IgD-negative memory B cell (primary cell): Measurements from ENCODE around the gene KLHL29. TPM values are rescaled to one million over a fixed set of nuclear protein-coding genes. Genes with fewer than 3 reads are reported as not detected.

Experiments used
- H3K27ac Mint-ChIP-seq, 3 donors: one replicate each; pipeline ENCODE4 v1.8.0; 2020 to 2022; ENCODE audit warnings: mild to moderate bottlenecking in 3 of 3, mixed read lengths in 3 of 3, moderate library complexity in 1 of 3
- H3K27me3 Mint-ChIP-seq: one replicate; pipeline ENCODE4 v1.8.0; 2021; ENCODE audit warnings: mixed read lengths
- H3K36me3 Mint-ChIP-seq: one replicate; pipeline ENCODE4 v1.8.0; 2020; ENCODE audit warnings: mild to moderate bottlenecking, mixed read lengths
- H3K4me1 Mint-ChIP-seq, 3 donors: one replicate each; pipeline ENCODE4 v1.8.0; 2020 to 2022; ENCODE audit warnings: mixed read lengths in 3 of 3, mild to moderate bottlenecking in 1 of 3
- H3K4me3 Mint-ChIP-seq, 4 donors: one replicate each; pipeline ENCODE4 v1.8.0; 2020 to 2022; ENCODE audit warnings: mild to moderate bottlenecking in 4 of 4, mixed read lengths in 4 of 4, moderate library complexity in 3 of 4
- H3K9me3 Mint-ChIP-seq, 3 donors: one replicate each; pipeline ENCODE4 v1.8.0; 2020 to 2021; ENCODE audit warnings: mixed read lengths in 3 of 3, mild to moderate bottlenecking in 1 of 3
- polyA plus RNA-seq: library from polyadenylated mRNA; unstranded; fragments of 300-500 nt; fragmentation: Illumina TruSeq; gene quantifications from one replicate; pipeline ENCODE4 v1.2.3, GENCODE V29; 2021

KLHL29 gene
- polyA plus RNA-seq, 1 donor from 2014 or later = 0.11 TPM

DNA sequence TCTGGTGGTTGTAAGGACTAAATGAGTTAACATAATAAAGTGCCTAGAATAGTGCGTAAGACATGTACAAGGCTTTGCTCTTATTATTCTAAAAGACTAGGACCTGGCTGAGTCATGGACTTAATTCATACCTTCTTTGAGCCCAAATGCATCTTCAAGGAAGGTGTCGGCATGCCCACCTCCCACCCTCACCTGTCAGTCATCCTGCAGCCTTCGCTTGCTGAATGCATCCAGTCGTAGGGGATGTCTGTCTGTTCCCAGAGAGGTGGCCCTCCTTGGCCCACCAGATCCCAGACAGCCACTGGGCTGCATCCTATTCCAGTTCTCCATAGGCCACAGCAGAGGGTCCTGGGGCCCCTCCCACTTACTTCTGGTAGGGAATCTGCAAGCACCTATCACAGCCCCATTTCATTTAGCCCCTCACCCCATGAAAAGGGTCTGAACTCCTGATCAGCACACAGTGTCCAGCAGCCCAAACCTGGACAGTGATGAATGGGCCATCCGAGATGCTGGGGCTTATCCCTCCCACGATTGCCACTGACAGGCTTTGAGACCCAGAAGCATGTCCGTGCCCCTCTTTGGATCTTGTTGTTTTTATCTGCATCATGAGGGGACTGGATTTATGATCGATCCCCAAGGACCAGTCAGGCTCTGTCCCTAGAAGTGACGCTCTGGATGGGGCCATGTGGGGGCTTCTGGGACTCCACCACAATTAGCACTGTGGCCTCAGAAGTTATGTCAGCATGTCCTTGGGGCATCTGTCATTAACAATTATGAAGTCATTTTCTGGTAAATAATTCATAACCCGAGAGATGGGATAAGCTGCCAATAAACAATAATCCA lies 101.1 kb downstream of the KLHL29 start:
- Mint-ChIP-seq H3K27me3 (peaks cover 3% of the 10 kb centered on the region), H3K4me3 (no peak overlapping the region), H3K4me1 (peaks cover 0 to 3% (median 0%) of the 10 kb centered on the region in 3 donors), H3K27ac (no peak overlapping the region), H3K9me3 (no peaks in the 10 kb centered on the region), H3K36me3 (no peaks in the 10 kb centered on the region)

DNA sequence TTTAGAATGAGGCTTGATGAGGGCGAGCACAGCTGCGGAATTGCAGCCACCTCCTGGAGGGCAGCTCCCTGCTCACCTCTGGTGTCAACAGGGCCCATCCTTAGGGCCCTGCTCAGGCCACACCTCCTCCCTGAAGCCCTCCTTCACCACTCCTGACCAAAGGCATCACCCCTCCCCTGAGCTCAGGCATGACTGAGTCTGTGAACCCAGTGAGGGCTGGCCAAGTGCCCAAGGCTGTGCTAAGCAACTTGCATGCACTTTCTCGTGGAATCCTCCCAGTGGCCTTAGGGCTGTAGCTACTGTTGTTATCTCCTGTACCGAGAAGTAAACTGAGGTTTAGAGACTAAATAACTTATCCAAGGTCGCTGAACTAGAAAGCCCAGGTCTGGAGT lies 101.7 kb downstream of the KLHL29 start:
- no peaks in the 10 kb centered on the region for H3K36me3 Mint-ChIP-seq
- no peak overlapping the region for H3K27ac Mint-ChIP-seq
- peaks cover 3% of the 10 kb centered on the region for H3K27me3 Mint-ChIP-seq
- H3K4me1 Mint-ChIP-seq = peaks cover 0 to 3% (median 0%) of the 10 kb centered on the region in 3 donors
- H3K9me3 Mint-ChIP-seq = no peaks in the 10 kb centered on the region
- H3K4me3 Mint-ChIP-seq = no peak overlapping the region

DNA sequence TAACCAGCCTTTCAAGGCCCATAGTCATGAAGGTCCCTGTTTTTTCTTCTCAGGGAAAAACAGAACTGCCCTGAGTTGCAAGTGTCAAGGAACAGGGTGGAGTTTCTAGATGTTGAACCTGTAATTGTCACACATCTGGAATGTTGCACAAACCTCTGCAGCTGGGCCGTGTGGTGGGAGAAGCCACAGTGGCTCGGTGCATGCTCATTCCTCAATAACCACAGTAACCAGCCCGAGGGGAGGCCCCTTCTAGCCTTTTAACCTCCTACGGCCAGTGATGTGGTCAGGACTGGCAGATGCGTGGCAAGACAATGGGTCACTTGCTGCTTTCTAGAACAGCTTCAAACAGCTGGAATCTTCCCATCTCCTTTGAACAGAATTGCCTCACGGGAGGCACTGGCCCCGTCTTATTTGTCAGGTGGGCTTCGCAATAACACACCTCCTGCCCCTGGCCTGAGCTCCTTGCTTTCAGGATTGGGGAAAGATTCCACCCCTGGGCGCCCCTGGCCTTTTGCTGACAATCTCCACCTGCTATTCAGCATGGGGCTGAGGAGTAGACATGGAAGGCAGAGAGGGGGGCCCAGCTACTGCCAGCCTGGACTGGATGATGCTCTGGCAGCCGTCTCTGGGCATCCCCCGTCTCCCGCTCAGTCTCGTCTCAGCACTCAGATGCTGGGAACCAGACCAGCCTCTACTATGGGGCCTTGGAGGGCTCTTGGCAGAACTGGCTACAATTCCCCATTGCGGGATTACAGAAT lies 102.9 kb downstream of the KLHL29 start:
- H3K27me3 Mint-ChIP-seq = peaks cover 3% of the 10 kb centered on the region
- H3K9me3 Mint-ChIP-seq = no peaks in the 10 kb centered on the region
- H3K4me3 Mint-ChIP-seq = no peak overlapping the region
- H3K27ac Mint-ChIP-seq = no peak overlapping the region
- no peaks in the 10 kb centered on the region for H3K36me3 Mint-ChIP-seq
- H3K4me1 Mint-ChIP-seq = peaks cover 0 to 3% (median 0%) of the 10 kb centered on the region in 3 donors

DNA sequence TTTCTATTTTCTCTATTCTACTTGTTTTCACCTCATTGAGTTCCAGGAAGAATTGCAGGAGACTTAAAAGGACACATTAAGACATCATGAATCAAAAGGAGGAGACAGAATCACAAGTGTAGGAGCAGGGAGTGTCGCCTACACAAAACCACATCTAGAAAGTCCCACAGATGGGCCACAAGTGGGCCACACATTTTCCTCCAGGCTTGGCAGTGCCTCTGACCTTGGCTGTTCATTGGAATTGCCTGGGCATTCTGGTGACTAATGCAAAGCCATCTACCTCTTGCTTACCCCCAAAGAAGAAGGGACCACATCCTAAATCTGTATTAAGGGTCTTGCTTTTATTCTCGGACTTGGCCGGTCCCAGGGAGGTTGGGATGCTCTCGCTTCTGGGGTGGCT lies 103.6 kb downstream of the KLHL29 start:
- no peaks in the 10 kb centered on the region for H3K9me3 Mint-ChIP-seq
- peaks cover 3% of the 10 kb centered on the region for H3K27me3 Mint-ChIP-seq
- no peaks in the 10 kb centered on the region for H3K36me3 Mint-ChIP-seq
- no peak overlapping the region for H3K4me3 Mint-ChIP-seq
- H3K27ac Mint-ChIP-seq = no peak overlapping the region
- H3K4me1 Mint-ChIP-seq = peaks cover 0 to 3% (median 1%) of the 10 kb centered on the region in 3 donors

DNA sequence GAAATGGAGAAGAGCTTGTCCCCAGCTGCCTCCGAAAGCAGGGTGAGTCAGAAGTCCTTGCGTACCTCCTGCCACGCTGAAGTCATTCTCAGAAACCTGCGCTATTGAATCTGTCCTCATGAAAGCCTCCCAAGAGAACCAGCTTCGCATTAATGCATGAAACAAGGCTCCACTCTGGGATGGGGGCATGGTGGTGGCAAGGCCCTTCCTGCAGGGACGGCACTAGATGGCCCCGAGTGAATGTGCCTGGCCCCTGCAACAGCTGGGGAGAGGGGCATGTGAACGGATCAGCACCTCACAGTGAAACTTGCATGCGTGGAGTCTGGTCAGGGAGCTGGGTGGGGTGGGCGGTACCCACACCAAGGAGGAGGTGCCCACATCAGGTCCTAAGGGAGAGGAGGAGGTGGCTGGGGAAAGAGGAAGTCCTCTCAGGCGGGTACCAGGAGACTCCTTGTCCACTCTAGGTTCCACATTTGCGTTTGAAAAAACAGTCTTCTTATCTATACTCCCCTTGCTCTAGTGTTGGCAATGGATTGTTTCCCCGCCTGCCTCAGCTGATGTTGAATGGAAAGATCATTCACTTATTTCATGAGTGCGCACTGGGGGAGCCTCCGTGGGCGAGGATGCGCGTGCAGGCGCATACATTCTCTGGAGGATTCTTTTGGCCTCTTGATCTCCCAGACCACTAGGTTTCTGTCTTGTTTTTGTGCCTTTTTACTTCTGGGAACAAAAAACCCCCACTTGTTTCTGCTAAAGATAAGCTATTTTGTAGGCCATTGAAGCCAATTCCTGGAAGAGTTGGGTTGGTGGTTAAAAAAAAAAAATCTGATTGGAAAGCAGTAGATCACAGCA lies 104.7 kb downstream of the KLHL29 start:
- Mint-ChIP-seq H3K4me3 (no peak overlapping the region), H3K4me1 (peaks cover 0 to 3% (median 1%) of the 10 kb centered on the region in 3 donors), H3K27me3 (peaks cover 3% of the 10 kb centered on the region), H3K9me3 (no peaks in the 10 kb centered on the region), H3K36me3 (no peaks in the 10 kb centered on the region), H3K27ac (no peak overlapping the region)

DNA sequence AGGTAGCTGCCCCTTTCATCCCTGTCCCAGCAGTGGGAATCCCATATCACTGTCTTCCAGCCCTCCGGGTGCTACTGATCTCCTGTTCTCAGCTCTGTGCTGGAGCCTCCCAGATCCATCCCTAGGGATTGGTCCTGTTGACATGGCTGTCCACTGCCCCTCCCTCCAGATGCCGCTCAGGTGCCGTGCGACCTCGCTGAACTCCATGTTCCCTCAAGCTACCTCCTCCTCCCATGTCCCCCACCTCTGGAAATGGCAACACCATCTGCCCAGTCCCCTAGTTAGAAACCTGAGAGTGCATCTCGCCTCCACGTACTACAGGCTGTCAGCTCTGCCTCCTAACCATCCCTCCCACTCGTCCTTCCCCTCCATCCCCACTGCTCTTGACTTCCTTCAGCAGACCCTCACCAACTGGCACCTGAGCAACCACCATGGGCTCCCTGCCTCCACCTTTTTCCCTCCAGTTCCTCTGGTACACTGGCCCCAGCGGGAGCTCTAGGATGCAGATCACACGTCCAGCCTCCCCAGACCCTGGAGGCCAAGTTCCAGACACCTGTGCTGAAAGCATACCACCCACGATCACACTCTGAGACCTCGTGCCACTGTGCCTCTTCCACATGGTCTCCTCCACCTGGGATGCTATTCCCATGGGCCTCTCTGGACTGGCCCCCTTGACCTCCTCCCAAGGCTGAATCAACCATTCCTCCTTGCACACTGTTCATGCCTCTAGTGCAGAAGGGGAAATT lies 106.8 kb downstream of the KLHL29 start:
- Mint-ChIP-seq H3K27ac (no peak overlapping the region), H3K36me3 (no peaks in the 10 kb centered on the region), H3K9me3 (no peaks in the 10 kb centered on the region), H3K4me1 (peaks cover 1 to 3% (median 2%) of the 10 kb centered on the region in 3 donors), H3K27me3 (peaks cover 3% of the 10 kb centered on the region), H3K4me3 (no peak overlapping the region)

DNA sequence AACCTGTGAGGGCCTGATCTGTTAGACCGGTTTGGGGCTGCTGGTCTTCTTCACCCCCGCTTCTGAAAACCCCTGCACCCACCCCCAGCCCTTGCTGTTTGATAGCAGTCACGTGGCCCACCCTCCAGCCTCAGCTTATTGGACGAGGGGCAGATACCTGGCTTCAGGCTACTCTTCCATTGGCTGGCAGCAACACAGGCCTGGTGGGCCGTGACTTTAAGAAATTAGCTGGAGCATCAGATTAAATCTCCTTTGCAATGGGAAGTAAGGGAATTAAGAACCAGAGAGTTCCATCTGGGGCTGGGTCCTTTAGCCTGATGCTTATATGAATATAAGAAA lies 107.3 kb downstream of the KLHL29 start:
- H3K4me1 Mint-ChIP-seq = peaks cover 1 to 6% (median 4%) of the 10 kb centered on the region in 3 donors
- H3K9me3 Mint-ChIP-seq = no peaks in the 10 kb centered on the region
- H3K27me3 Mint-ChIP-seq = peaks cover 8% of the 10 kb centered on the region
- H3K36me3 Mint-ChIP-seq = peaks cover 2% of the 10 kb centered on the region
- H3K27ac Mint-ChIP-seq = no peak overlapping the region
- H3K4me3 Mint-ChIP-seq = no peak overlapping the region

DNA sequence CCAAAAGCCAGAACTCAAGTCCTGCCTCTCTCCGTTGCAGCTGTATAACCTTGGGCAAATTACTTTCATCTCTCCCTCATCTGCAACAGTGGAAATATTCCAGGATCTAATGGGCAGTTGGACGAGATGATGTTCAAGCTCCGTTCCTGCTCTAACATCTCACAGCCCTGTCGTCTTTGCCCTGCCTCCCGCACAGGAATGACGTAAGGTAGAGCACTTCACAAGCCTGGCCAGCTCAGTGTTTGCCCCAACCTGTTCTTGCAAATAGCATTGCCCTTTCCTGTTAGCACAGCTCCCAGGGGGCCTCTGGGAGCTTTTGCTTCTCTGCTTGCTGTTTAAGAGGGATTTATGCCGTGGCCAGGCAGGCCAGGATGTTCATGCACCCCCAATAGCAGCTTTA lies 107.9 kb downstream of the KLHL29 start:
- H3K36me3 Mint-ChIP-seq = peaks cover 2% of the 10 kb centered on the region
- H3K27ac Mint-ChIP-seq = no peak overlapping the region
- no peaks in the 10 kb centered on the region for H3K9me3 Mint-ChIP-seq
- H3K4me1 Mint-ChIP-seq = peaks cover 1 to 6% (median 4%) of the 10 kb centered on the region in 3 donors
- peaks cover 8% of the 10 kb centered on the region for H3K27me3 Mint-ChIP-seq
- H3K4me3 Mint-ChIP-seq = no peak overlapping the region

DNA sequence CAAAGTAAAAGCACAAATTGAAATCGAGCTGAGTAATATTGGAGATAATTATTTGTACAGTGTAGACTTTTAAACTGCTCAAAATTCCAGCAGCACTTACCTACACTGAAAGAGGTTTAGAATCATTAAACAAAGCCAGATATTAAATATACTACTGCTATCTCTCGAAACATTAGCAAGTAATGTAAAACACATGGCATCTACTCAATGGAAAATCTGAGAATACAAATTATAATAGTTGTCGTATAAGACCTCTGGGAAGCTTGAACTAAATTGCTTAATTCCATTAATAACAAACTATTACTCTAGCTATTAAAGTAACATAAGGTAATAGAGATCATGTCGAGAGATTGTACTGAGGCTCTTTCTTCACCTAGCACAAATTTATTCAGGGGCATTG lies 108.9 kb downstream of the KLHL29 start:
- H3K36me3 Mint-ChIP-seq = peaks cover 2% of the 10 kb centered on the region
- no peak overlapping the region for H3K27ac Mint-ChIP-seq
- peaks cover 1 to 6% (median 4%) of the 10 kb centered on the region in 3 donors for H3K4me1 Mint-ChIP-seq
- H3K27me3 Mint-ChIP-seq = peaks cover 8% of the 10 kb centered on the region
- H3K4me3 Mint-ChIP-seq = no peak overlapping the region
- no peaks in the 10 kb centered on the region for H3K9me3 Mint-ChIP-seq

DNA sequence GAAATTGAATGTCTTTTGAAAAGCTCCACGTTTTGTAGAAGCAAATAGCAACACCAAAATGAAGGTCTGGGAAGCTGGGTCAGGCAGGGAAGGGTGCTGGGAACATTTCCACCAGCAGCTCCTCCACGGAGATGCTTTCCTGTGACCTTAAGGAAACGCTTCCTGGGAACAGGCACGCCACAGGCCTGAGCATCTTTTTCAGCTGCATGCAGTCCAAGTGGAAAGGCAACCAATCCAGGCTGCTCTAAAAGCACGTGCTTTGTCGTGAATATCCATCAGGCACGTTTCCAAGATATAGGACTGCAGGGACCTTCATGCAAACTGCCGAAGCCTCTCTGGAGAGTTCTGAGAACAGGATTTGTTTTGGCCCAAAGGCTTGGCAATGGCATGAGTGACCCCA lies 109.3 kb downstream of the KLHL29 start:
- Mint-ChIP-seq H3K27me3 (peaks cover 8% of the 10 kb centered on the region), H3K4me1 (peaks cover 1 to 6% (median 4%) of the 10 kb centered on the region in 3 donors), H3K36me3 (peaks cover 2% of the 10 kb centered on the region), H3K27ac (no peak overlapping the region), H3K9me3 (no peaks in the 10 kb centered on the region), H3K4me3 (no peak overlapping the region)

DNA sequence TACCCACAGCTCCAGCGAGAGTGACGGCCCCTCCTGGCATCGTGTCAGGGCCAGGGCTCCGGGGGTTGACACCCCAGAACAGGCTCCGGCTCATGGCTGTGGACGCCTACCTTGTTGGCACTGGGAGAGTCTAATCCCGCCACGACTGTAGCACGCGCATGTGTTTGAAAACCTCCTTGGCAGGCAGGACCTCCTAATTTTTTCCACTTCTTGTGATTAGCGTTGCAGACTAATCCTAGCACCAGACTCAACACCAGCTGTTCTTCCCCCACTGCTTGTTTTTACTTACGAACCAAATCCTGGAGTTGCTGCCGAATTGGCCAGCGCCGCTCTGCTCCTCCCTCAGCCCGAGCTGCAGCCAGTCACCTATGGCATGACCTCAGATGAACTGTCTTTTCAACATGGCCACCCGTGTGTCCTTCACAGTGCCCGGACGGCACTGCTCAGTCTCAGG lies 110.7 kb downstream of the KLHL29 start:
- H3K36me3 Mint-ChIP-seq = peaks cover 2% of the 10 kb centered on the region
- peaks cover 6% of the 10 kb centered on the region for H3K27me3 Mint-ChIP-seq
- H3K9me3 Mint-ChIP-seq = no peaks in the 10 kb centered on the region
- no peak overlapping the region for H3K4me3 Mint-ChIP-seq
- peak overlapping the region in 1 of 3 donors; percentile 17 for H3K27ac Mint-ChIP-seq
- H3K4me1 Mint-ChIP-seq = peaks cover 1 to 4% (median 3%) of the 10 kb centered on the region in 3 donors

DNA sequence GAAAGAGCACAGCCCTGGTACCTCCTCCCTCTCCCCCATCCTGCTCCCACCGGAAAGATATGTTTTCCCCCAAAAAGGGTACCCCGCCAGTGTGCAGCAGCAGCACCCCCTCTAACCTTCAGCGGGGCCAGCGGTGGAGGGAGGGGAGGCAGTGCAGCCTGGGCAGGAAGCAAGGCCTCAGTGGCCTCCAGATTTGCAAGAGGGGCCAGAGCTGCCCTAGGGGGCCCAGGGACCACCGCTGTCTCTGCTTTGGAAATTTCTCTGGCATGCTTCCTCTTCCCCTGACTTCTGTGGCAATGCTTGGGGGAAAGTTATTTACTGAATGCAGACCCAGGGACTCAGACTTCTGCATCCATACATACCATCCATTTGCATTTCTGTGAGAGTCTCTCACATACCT lies 111.5 kb downstream of the KLHL29 start:
- Mint-ChIP-seq H3K4me1 (peaks cover 1 to 4% (median 3%) of the 10 kb centered on the region in 3 donors), H3K36me3 (peaks cover 2% of the 10 kb centered on the region), H3K27ac (no peak overlapping the region), H3K27me3 (peaks cover 6% of the 10 kb centered on the region), H3K4me3 (no peak overlapping the region), H3K9me3 (no peaks in the 10 kb centered on the region)

DNA sequence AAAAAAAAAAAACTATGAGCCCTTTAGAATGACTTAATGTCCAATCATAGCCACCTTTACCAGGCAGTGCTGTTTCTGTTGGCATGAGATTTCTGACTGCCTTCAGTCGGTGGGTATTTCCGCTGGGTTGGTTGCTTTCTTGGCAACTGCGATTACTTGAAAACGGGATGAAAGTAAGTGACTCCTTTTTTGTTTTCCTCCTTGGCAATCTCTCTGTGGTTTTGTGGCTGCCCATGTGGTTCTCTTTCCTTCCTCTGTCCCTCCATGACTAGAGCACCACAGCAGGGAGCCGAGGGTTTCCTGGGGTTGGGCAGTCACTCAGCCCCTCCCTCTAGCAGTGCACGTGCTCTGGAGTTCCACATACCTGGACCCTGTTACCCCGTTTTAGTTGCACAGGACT lies 112.1 kb downstream of the KLHL29 start:
- Mint-ChIP-seq H3K27me3 (peaks cover 6% of the 10 kb centered on the region), H3K4me3 (no peak overlapping the region), H3K36me3 (peaks cover 2% of the 10 kb centered on the region), H3K27ac (no peak overlapping the region), H3K9me3 (no peaks in the 10 kb centered on the region), H3K4me1 (peaks cover 1 to 4% (median 3%) of the 10 kb centered on the region in 3 donors)

DNA sequence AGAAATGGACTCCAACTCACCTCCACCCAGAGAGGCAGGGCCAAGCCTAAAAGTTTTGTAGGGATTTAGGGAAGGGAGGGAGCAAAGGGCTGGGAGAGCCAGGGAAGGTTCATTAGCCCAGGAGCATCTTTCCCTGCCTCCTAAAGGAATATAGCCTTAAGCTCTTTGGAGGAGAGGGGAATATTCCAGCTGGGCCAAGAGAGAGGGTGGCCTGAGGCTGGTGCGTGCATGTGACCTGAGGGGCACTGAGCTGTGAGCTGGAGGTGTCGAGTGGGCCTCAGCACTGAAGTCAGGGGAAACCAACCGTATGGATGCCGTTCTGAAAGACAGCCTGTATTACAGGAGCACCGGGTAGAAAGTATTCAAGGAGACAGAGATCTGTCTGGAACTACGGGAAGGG lies 112.6 kb downstream of the KLHL29 start:
- Mint-ChIP-seq H3K4me3 (no peak overlapping the region), H3K4me1 (peaks cover 2 to 4% (median 3%) of the 10 kb centered on the region in 3 donors), H3K27ac (no peak overlapping the region), H3K36me3 (peaks cover 2% of the 10 kb centered on the region), H3K9me3 (no peaks in the 10 kb centered on the region), H3K27me3 (peaks cover 6% of the 10 kb centered on the region)
